Panc1 (cell line): Measurements from ENCODE around the gene XKR3. TPM values are rescaled to one million over a fixed set of nuclear protein-coding genes. Genes with fewer than 3 reads are reported as not detected.

Experiments used
- ATAC-seq: fragments of 200-7000 bp; cut with Tn5 transposase; 2 replicates; pipeline ENCODE4 v1.9.1; 2020; ENCODE audit warnings: mild to moderate bottlenecking, moderate library complexity
- BruUV-seq: library from RNA; stranded (reverse); fragments of 400-500 nt; replicated peaks from 2 replicates; lab custom pipeline; 2021; lab: Mats Ljungman, UMichigan
- CTCF ChIA-PET: fragments of 300-600 bp; sonication (Branson Sonifier 250); formaldehyde crosslinking; loops from one replicate; lab custom pipeline; 2022; ENCODE audit warnings: antibody characterized with exemption; lab: Charles Lee
- POLR2A ChIA-PET: fragments of 300-600 bp; sonication (Branson Sonifier 250); formaldehyde crosslinking; loops from one replicate; lab custom pipeline; 2022; ENCODE audit warnings: antibody characterized with exemption; lab: Charles Lee
- DNase-seq: peaks from one replicate; pipeline ENCODE4 v3.0.0-alpha.2; 2010; ENCODE audit warnings: low read depth, low spot score
- H3K27ac ChIP-seq: 2 replicates; pipeline ENCODE4 v1.5.1; 2011; ENCODE audit warnings: mild to moderate bottlenecking, low read length, inconsistent platforms
- H3K27me3 ChIP-seq: fragments of 200-500 bp; sonication (Bioruptor generic); 2 replicates; pipeline ENCODE4 v1.6.0; 2014; ENCODE audit warnings: low read length, inconsistent platforms; ENCODE audit not compliant: control insufficient read depth, insufficient read depth
- H3K36me3 ChIP-seq: fragments of 200-500 bp; sonication (Bioruptor generic); 2 replicates; pipeline ENCODE4 v1.5.1; 2014; ENCODE audit warnings: inconsistent platforms, mild to moderate bottlenecking, low read length, moderate library complexity; ENCODE audit not compliant: control insufficient read depth, insufficient read depth
- H3K4me1 ChIP-seq: 2 replicates; pipeline ENCODE4 v1.5.1; 2011; ENCODE audit warnings: inconsistent platforms, mild to moderate bottlenecking, low read length, moderate library complexity; ENCODE audit not compliant: control insufficient read depth, insufficient read depth
- H3K4me3 ChIP-seq, 2 experiments: 2 replicates each; pipeline ENCODE4 v1.5.1; 2011 to 2012; ENCODE audit warnings: low read depth in 2 of 2, low read length in 2 of 2, mild to moderate bottlenecking in 2 of 2, inconsistent platforms in 1 of 2, moderate library complexity in 1 of 2
- H3K9me3 ChIP-seq: fragments of 200-500 bp; sonication (Bioruptor generic); 2 replicates; pipeline ENCODE4 v1.5.1; 2014; ENCODE audit warnings: low read depth, mild to moderate bottlenecking, inconsistent platforms, low read length, moderate library complexity; ENCODE audit not compliant: control insufficient read depth, insufficient read depth
- CTCF ChIP-seq: fragments of 450-650 bp; IDR thresholded peaks from 2 replicates; pipeline ENCODE4 v1.5.1; 2017; ENCODE audit warnings: mild to moderate bottlenecking
- POLR2AphosphoS5 ChIP-seq: IDR thresholded peaks from 2 replicates; pipeline ENCODE4 v1.6.1; 2012; ENCODE audit warnings: mild to moderate bottlenecking, low read depth, low read length, moderate library complexity
- REST ChIP-seq, 2 experiments: IDR thresholded peaks; 2 replicates each; pipeline ENCODE4 v1.6.1; 2011 to 2012; ENCODE audit warnings: low read depth in 2 of 2, control low read depth in 1 of 2, low read length in 1 of 2, mild to moderate bottlenecking in 1 of 2, moderate library complexity in 1 of 2; ENCODE audit not compliant: insufficient read depth in 1 of 2
- SIN3A ChIP-seq: IDR thresholded peaks from 2 replicates; pipeline ENCODE4 v1.6.1; 2012; ENCODE audit warnings: low read depth, mild to moderate bottlenecking, low read length, moderate library complexity, borderline replicate concordance; ENCODE audit not compliant: insufficient read depth
- TCF7L2 ChIP-seq: IDR thresholded peaks from 2 replicates; pipeline ENCODE4 v1.6.1; 2011; ENCODE audit warnings: mild to moderate bottlenecking, low read depth, low read length, inconsistent platforms
- in situ Hi-C: cut with HindIII; loops from 2 replicates; pipeline ENCODE4 v1.10.0; 2016; ENCODE audit warnings: low sequenced_read_pairs, low pct_unique_long_range_greater_than_20kb
- intact Hi-C: fragments of 100-400 bp; cut with micrococcal nuclease; formaldehyde crosslinking; loops from one replicate; pipeline ENCODE4 v1.10.0; 2022; ENCODE audit not compliant: unreplicated experiment
- total RNA-seq: library from RNA; stranded (reverse); gene quantifications from one replicate; pipeline ENCODE4 v1.2.1, GENCODE V29; 2021; ENCODE audit not compliant: unreplicated experiment

The XKR3 gene
- total RNA-seq, 1 experiment from 2014 or later, result not detected

- in situ Hi-C loops, result no loop called here
- DNase-seq, result no peak
- no peaks in the 10 kb centered on the region for H3K4me1 ChIP-seq
- H3K27me3 ChIP-seq, result no peaks in the 10 kb centered on the region
- BruUV-seq, result no TSS peak
- TF ChIP-seq REST (IDR thresholded peaks at IDR 0.05; ENCODE audit: insufficient read depth in 1 of 2, low read depth in 2 of 2, low read length in 1 of 2) (no peak), SIN3A (no peak), CTCF (no peak), POLR2AphosphoS5 (no peak), TCF7L2 (no peak)
- no peak overlapping the region for H3K4me3 ChIP-seq
- no peak overlapping the region for H3K27ac ChIP-seq
- POLR2A ChIA-PET, result no interaction called here
- ATAC-seq, result no peak
- H3K36me3 ChIP-seq, result no peaks in the 10 kb centered on the region
- CTCF ChIA-PET, result interaction anchor here (0.6 kb wide), 1 partner anchor 572 kb away, joined by 3 read pairs; no protein-coding TSS in a partner anchor
- intact Hi-C loops, result no loop called here
- no peaks in the 10 kb centered on the region for H3K9me3 ChIP-seq
Measured at GRCh38 chr22:16808744-16809143, 16.5 kb downstream of the XKR3 start.

GRCh38 chr22:16807109-16807508 is 18.1 kb downstream of the XKR3 start:
- H3K4me3 ChIP-seq, result no peak overlapping the region
- no peak overlapping the region for H3K27ac ChIP-seq
- no peaks in the 10 kb centered on the region for H3K9me3 ChIP-seq
- ChIA-PET POLR2A (no interaction called here), CTCF (no interaction called here)
- no peaks in the 10 kb centered on the region for H3K36me3 ChIP-seq
- intact Hi-C loops (no loop called here), in situ Hi-C loops (no loop called here)
- no peaks in the 10 kb centered on the region for H3K27me3 ChIP-seq
- no peak for ATAC-seq
- H3K4me1 ChIP-seq, result no peaks in the 10 kb centered on the region
- TF ChIP-seq TCF7L2, result no peak
- no peak for TF ChIP-seq SIN3A
- TF ChIP-seq POLR2AphosphoS5, result no peak
- no peak for TF ChIP-seq CTCF
- no peak for TF ChIP-seq REST (IDR thresholded peaks at IDR 0.05; ENCODE audit: insufficient read depth in 1 of 2, low read depth in 2 of 2, low read length in 1 of 2)
- no peak for DNase-seq
- BruUV-seq, result no TSS peak
